Activated naive CD4-positive, alpha-beta T cell treated with anti-CD3 and anti-CD28 coated beads, Interleukin-2, amount 50 U/mL, for 24 hours (primary cell): Measurements from ENCODE around the gene ADAM17.
"Not testable (repeated sequence)": the region's sequence is repeated elsewhere in the genome, so short reads cannot be mapped to it uniquely, and the experiment has no call there.

Experiments used
- H3K27ac Mint-ChIP-seq: one replicate; pipeline ENCODE4 v1.8.0; 2021; ENCODE audit warnings: mild to moderate bottlenecking, mixed read lengths
- H3K27me3 Mint-ChIP-seq: one replicate; pipeline ENCODE4 v1.8.0; 2021; ENCODE audit warnings: mixed read lengths
- H3K36me3 Mint-ChIP-seq: one replicate; pipeline ENCODE4 v1.8.0; 2021; ENCODE audit warnings: mixed read lengths
- H3K4me1 Mint-ChIP-seq: one replicate; pipeline ENCODE4 v1.8.0; 2021; ENCODE audit warnings: mixed read lengths
- H3K4me3 Mint-ChIP-seq: one replicate; pipeline ENCODE4 v1.8.0; 2021; ENCODE audit warnings: mild to moderate bottlenecking, mixed read lengths
- H3K9me3 Mint-ChIP-seq: one replicate; pipeline ENCODE4 v1.8.0; 2021; ENCODE audit warnings: mixed read lengths

Gene ADAM17

GRCh38 chr2:9555297-9556120, at the start of gene ADAM17:
ADAM17 (minus strand) TSS chr2:9555830; CDS start chr2:9555605, 225 bp downstream.
- H3K9me3 Mint-ChIP-seq = no peaks in the 10 kb centered on the region
- H3K27me3 Mint-ChIP-seq = no peaks in the 10 kb centered on the region
- H3K36me3 Mint-ChIP-seq = peaks cover 7% of the 10 kb centered on the region
- H3K27ac Mint-ChIP-seq = peak within 1 kb of the TSS; percentile 93
- H3K4me3 Mint-ChIP-seq = peak within 1 kb of the TSS; percentile 100
- peaks cover 59% of the 10 kb centered on the region for H3K4me1 Mint-ChIP-seq

DNA sequence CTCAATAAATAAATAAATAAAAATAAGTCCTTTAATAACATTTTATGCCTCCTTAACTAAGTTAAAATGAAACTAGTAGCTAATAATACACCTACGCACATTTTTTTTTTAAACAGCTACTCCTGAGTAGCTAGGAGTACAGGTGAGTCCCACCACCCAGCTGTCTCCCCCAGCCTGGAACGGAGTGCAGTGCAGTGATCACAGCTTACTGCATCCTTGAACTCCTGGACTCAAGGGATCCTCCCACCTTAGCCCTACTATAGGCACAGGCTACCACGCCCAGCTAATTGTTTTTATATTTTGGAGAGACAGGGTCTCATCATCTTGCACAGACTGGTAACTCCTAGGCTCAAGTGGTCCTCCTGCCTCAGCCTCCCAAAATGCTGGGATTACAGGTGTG, 46.8 kb upstream of the ADAM17 start:
- peaks cover 30% of the 10 kb centered on the region for H3K36me3 Mint-ChIP-seq
- H3K4me1 Mint-ChIP-seq = peaks cover 46% of the 10 kb centered on the region
- H3K27ac Mint-ChIP-seq = no peak overlapping the region

DNA sequence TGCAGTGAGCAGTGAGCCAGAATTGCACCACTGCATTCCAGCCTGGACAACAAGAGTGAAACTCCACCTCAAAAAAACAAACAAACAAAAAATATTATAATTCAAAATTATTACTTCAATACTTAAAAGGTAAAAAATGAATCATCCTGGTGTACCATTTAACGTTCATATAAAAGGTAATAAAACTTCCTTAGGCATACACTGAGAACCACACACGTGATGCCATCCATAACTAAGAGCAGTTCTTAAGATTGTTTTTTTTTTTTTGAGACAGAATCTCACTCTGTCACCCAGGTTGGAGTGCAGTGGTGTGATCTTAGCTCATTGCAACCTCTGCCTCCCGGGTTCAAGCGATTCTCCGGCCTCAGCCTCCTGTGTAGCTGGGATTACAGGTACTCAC, 45.8 kb upstream of the ADAM17 start:
- peaks cover 8% of the 10 kb centered on the region for H3K9me3 Mint-ChIP-seq
- no peak overlapping the region for H3K27ac Mint-ChIP-seq
- peaks cover 30% of the 10 kb centered on the region for H3K36me3 Mint-ChIP-seq
- H3K27me3 Mint-ChIP-seq = no peaks in the 10 kb centered on the region
- peaks cover 50% of the 10 kb centered on the region for H3K4me1 Mint-ChIP-seq
- H3K4me3 Mint-ChIP-seq = no peak overlapping the region

More for the DNA sequence above, 46.8 kb upstream of the ADAM17 start:
- Mint-ChIP-seq H3K27me3 (no peaks in the 10 kb centered on the region), H3K4me3 (no peak overlapping the region), H3K9me3 (peaks cover 8% of the 10 kb centered on the region)

DNA sequence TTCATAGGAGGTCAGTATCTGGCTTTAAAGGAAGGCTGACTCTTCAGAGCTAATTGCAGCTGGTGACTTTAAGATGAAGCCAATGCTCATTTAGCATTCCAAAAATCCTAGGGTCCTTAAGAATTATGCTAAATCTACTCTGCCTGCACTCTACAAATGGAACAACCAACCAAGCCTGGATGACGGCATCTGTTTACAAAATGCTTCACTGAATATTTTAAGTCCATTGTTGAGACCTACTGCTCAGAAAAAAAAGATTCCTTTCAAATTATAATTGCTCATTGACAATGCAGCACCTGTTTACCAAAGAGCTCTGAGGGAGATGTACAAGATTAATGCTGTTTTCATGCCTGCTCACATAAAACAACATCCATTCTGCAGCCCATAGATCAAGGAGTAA, 43.8 kb upstream of the ADAM17 start:
- H3K4me1 Mint-ChIP-seq = peaks cover 52% of the 10 kb centered on the region
- H3K36me3 Mint-ChIP-seq = peaks cover 29% of the 10 kb centered on the region
- no peaks in the 10 kb centered on the region for H3K27me3 Mint-ChIP-seq
- no peak overlapping the region for H3K27ac Mint-ChIP-seq
- no peak overlapping the region for H3K4me3 Mint-ChIP-seq
- peaks cover 8% of the 10 kb centered on the region for H3K9me3 Mint-ChIP-seq

- Mint-ChIP-seq H3K36me3 (peaks cover 29% of the 10 kb centered on the region), H3K9me3 (peaks cover 8% of the 10 kb centered on the region), H3K4me3 (peak overlapping the region; percentile 47), H3K4me1 (peaks cover 59% of the 10 kb centered on the region), H3K27me3 (no peaks in the 10 kb centered on the region), H3K27ac (peak overlapping the region; percentile 55)
These were observed 41.1 kb upstream of the ADAM17 start for GRCh38 chr2:9596621-9597311.

GRCh38 chr2:9595746-9596145, 40.1 kb upstream of the ADAM17 start:
- H3K9me3 Mint-ChIP-seq = peaks cover 8% of the 10 kb centered on the region
- no peaks in the 10 kb centered on the region for H3K27me3 Mint-ChIP-seq
- H3K4me3 Mint-ChIP-seq = peak overlapping the region; percentile 49
- H3K36me3 Mint-ChIP-seq = peaks cover 36% of the 10 kb centered on the region
- H3K4me1 Mint-ChIP-seq = peaks cover 69% of the 10 kb centered on the region
- peak overlapping the region; percentile 79 for H3K27ac Mint-ChIP-seq

DNA sequence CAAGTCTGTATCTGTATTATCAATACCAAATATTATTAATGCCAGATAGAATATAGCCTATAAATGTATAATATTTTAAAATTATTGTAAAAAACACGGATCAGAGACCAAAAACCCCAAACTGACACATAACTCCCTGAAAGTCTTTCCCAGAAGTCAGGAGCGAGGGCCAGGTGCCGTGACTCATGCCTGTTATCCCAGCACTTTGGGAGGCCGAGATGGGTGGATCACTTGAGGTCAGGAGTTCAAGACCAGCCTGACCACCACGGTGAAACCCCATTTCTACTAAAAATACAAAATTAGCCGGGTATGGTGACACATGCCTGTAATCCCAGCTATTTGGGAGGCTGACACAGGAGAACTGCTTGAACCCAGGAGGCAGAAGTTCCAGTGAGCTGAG, 39.6 kb upstream of the ADAM17 start:
- peaks cover 74% of the 10 kb centered on the region for H3K4me1 Mint-ChIP-seq
- H3K36me3 Mint-ChIP-seq = peaks cover 34% of the 10 kb centered on the region
- H3K27ac Mint-ChIP-seq, H3K27me3 Mint-ChIP-seq, H3K9me3 Mint-ChIP-seq, H3K4me3 Mint-ChIP-seq: not testable (repeated sequence)

GRCh38 chr2:9594366-9595054, 38.9 kb upstream of the ADAM17 start:
- Mint-ChIP-seq H3K9me3 (peaks cover 2% of the 10 kb centered on the region), H3K27me3 (no peaks in the 10 kb centered on the region), H3K4me1 (peaks cover 70% of the 10 kb centered on the region), H3K36me3 (peaks cover 29% of the 10 kb centered on the region), H3K27ac (peak overlapping the region; percentile 87), H3K4me3 (peak overlapping the region; percentile 27)

- Mint-ChIP-seq H3K27ac (peak overlapping the region; percentile 84), H3K27me3 (no peaks in the 10 kb centered on the region), H3K4me3 (peak overlapping the region; percentile 55), H3K36me3 (peaks cover 24% of the 10 kb centered on the region), H3K9me3 (no peaks in the 10 kb centered on the region), H3K4me1 (peaks cover 65% of the 10 kb centered on the region)
These were observed 38.3 kb upstream of the ADAM17 start for GRCh38 chr2:9593925-9594324.

DNA sequence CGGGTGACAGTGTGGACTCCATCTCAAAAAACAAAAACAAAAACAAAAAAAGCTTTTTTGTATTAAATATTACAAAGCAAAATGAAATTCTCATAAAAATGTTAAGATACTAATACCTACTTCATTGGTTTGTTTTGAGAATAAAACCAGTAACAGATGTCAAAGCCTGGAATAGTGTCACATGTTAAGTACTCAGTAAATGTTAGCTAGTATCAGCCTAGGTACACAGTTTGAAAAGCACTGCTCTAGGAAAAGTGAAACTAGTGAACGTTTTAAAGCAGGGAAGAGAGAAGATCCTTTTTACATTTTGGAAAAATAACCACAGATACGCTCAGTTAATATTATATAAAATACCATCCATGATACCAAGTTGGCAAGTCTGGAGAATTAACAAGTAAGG, 37.1 kb upstream of the ADAM17 start:
- Mint-ChIP-seq H3K36me3 (peaks cover 21% of the 10 kb centered on the region), H3K4me1 (peaks cover 58% of the 10 kb centered on the region), H3K27me3 (no peaks in the 10 kb centered on the region), H3K4me3 (no peak overlapping the region), H3K9me3 (no peaks in the 10 kb centered on the region), H3K27ac (peak overlapping the region; percentile 94)

GRCh38 chr2:9590641-9591040, 35.0 kb upstream of the ADAM17 start:
- Mint-ChIP-seq H3K27ac (peak overlapping the region; percentile 63), H3K36me3 (peaks cover 25% of the 10 kb centered on the region), H3K4me1 (peaks cover 41% of the 10 kb centered on the region), H3K27me3 (no peaks in the 10 kb centered on the region), H3K4me3 (peak overlapping the region; percentile 11), H3K9me3 (no peaks in the 10 kb centered on the region)

DNA sequence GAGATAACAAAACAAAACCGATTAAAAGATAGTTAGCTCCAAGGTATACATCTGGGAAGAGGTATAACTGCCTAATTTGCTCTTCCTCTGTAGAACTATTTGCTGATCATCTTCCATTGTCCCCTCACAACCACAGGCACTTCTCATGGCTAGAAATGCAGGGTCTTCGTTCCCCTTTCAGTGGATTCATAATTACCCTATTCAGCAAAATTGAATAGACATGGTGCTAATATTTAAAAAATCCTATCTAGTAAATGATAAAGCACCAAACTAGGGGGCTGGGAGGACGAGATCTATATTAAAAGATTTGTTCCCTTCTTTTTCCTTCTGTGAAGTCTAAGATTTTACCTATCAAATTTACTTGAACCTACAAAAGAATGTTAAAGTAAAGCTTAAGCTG, 30.8 kb upstream of the ADAM17 start:
- no peak overlapping the region for H3K4me3 Mint-ChIP-seq
- no peaks in the 10 kb centered on the region for H3K9me3 Mint-ChIP-seq

DNA sequence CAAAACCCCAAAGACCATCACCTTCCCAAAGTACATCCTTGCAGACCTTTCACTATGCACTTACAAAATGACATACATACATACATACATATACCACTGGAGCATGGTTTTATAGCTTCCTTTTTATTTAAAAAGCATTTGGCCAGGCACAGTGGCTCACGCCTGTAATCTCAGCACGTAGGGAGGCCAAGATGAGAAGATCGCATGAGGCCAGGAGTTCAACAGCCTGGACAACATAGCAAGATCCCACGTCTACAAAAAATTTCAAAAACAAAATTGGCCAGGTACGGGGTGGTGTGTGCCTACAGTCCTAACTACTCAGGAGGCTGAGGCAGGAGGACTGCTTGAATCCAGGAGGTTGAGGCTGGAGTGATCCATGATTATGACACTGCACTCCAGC, 29.9 kb upstream of the ADAM17 start:
- H3K36me3 Mint-ChIP-seq = peaks cover 16% of the 10 kb centered on the region
- no peak overlapping the region for H3K4me3 Mint-ChIP-seq

More for the DNA sequence above, 30.8 kb upstream of the ADAM17 start:
- H3K27ac Mint-ChIP-seq = no peak overlapping the region
- no peaks in the 10 kb centered on the region for H3K27me3 Mint-ChIP-seq
- peaks cover 14% of the 10 kb centered on the region for H3K4me1 Mint-ChIP-seq
- H3K36me3 Mint-ChIP-seq = peaks cover 22% of the 10 kb centered on the region

GRCh38 chr2:9584902-9585301, 29.3 kb upstream of the ADAM17 start:
- H3K9me3 Mint-ChIP-seq, H3K27me3 Mint-ChIP-seq, H3K4me1 Mint-ChIP-seq, H3K27ac Mint-ChIP-seq, H3K4me3 Mint-ChIP-seq: not testable (repeated sequence)
- H3K36me3 Mint-ChIP-seq = peaks cover 16% of the 10 kb centered on the region

More for the DNA sequence above, 29.9 kb upstream of the ADAM17 start:
- peaks cover 5% of the 10 kb centered on the region for H3K4me1 Mint-ChIP-seq
- H3K9me3 Mint-ChIP-seq = no peaks in the 10 kb centered on the region
- H3K27me3 Mint-ChIP-seq = no peaks in the 10 kb centered on the region
- no peak overlapping the region for H3K27ac Mint-ChIP-seq

DNA sequence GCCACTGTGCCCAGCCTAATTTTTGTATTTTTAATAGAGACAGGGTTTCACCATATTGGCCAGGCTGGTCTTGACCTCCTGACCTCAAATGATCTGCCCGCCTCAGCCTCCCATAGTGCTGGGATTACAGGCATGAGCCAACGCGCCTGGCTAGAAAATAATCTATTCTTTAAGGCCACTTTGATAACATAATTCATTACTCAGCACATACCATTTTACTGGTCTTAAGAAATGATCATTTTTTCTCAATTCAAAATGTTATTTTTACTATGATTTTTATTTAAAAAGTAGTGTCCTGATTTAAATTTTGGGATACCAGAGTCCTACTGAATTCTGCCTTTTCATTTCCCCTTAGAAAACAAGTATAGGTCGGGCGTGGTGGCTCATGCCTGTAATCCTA, 27.0 kb upstream of the ADAM17 start:
- no peaks in the 10 kb centered on the region for H3K9me3 Mint-ChIP-seq
- H3K27ac Mint-ChIP-seq = no peak overlapping the region
- peaks cover 13% of the 10 kb centered on the region for H3K36me3 Mint-ChIP-seq
- H3K4me3 Mint-ChIP-seq = no peak overlapping the region
- H3K27me3 Mint-ChIP-seq = no peaks in the 10 kb centered on the region
- no peaks in the 10 kb centered on the region for H3K4me1 Mint-ChIP-seq
